Raji (cell line): ENCODE results near the gene LPO.

Experiments used
- POLR2A ChIP-seq: IDR thresholded peaks from 2 replicates; pipeline ENCODE4 v1.6.1; 2011; ENCODE audit warnings: low read depth, low read length, control low read depth; ENCODE audit not compliant: insufficient read depth

Gene LPO

GRCh38 chr17:58219007-58219788, 19.2 kb upstream of the LPO start, which contains the start of gene MKS1:
Gene MKS1, minus strand, starts transcription at chr17:58219255. Its CDS starts 25 bp downstream, at chr17:58219230.
- TF ChIP-seq POLR2A, result no peak

GRCh38 chr17:58219789-58220183, 18.6 kb upstream of the LPO start:
- TF ChIP-seq POLR2A, result no peak

GRCh38 chr17:58224315-58224714, 14.1 kb upstream of the LPO start:
- no peak for TF ChIP-seq POLR2A

- TF ChIP-seq POLR2A, result no peak
Observed at GRCh38 chr17:58227733-58228132, 10.7 kb upstream of the LPO start.

- TF ChIP-seq POLR2A, result no peak
Observed at GRCh38 chr17:58228679-58229078, 9.7 kb upstream of the LPO start.

GRCh38 chr17:58229384-58229783, 9.0 kb upstream of the LPO start:
- TF ChIP-seq POLR2A, result no peak

GRCh38 chr17:58229881-58230280, 8.5 kb upstream of the LPO start:
- TF ChIP-seq POLR2A, result no peak

- TF ChIP-seq POLR2A, result no peak
Observed at GRCh38 chr17:58231641-58232040, 6.7 kb upstream of the LPO start.

GRCh38 chr17:58232707-58233156, 5.7 kb upstream of the LPO start:
- TF ChIP-seq POLR2A, result no peak

- no peak for TF ChIP-seq POLR2A
Observed at GRCh38 chr17:58233543-58233942, 4.8 kb upstream of the LPO start.

GRCh38 chr17:58234512-58234911, 3.9 kb upstream of the LPO start:
- TF ChIP-seq POLR2A, result no peak

- no peak for TF ChIP-seq POLR2A
Observed at GRCh38 chr17:58235821-58236220, 2.6 kb upstream of the LPO start.

- no peak for TF ChIP-seq POLR2A
Observed at GRCh38 chr17:58236394-58236793, 2.0 kb upstream of the LPO start.

- no peak for TF ChIP-seq POLR2A
Observed at GRCh38 chr17:58239987-58240386, 1.6 kb downstream of the LPO start.

- no peak for TF ChIP-seq POLR2A
Observed at GRCh38 chr17:58242171-58242784, 3.9 kb downstream of the LPO start.

- no peak for TF ChIP-seq POLR2A
Observed at GRCh38 chr17:58244963-58245362, 6.6 kb downstream of the LPO start.

- no peak for TF ChIP-seq POLR2A
Observed at GRCh38 chr17:58245428-58246103, 7.2 kb downstream of the LPO start.
